Measurements from ENCODE around the gene NPAS3.

DNA sequence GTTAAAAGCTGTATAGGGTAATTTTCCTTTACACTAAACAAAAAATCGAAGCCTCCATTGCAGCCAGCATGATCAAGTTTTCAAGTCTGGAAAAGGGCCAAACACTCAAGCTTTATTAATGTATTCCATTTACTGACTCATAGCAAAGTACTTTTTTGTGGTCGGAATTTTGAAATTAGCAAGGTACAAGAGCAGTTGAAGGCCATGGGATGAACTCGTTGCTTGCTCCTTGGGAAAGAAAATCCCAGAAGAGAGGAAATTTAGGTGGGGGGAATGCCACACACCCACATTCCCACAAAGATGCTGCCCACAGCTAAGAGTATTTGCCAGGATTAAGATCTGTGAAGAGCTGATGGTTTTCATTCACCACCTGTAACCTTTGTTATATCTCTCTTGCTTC is 678.5 kb downstream of the NPAS3 start:
- TF ChIP-seq REST (tag by site-specific recombination; IDR thresholded peaks at IDR 0.05), result no peak
- TF ChIP-seq, protein P1, sequence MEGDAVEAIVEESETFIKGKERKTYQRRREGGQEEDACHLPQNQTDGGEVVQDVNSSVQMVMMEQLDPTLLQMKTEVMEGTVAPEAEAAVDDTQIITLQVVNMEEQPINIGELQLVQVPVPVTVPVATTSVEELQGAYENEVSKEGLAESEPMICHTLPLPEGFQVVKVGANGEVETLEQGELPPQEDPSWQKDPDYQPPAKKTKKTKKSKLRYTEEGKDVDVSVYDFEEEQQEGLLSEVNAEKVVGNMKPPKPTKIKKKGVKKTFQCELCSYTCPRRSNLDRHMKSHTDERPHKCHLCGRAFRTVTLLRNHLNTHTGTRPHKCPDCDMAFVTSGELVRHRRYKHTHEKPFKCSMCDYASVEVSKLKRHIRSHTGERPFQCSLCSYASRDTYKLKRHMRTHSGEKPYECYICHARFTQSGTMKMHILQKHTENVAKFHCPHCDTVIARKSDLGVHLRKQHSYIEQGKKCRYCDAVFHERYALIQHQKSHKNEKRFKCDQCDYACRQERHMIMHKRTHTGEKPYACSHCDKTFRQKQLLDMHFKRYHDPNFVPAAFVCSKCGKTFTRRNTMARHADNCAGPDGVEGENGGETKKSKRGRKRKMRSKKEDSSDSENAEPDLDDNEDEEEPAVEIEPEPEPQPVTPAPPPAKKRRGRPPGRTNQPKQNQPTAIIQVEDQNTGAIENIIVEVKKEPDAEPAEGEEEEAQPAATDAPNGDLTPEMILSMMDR (tag by site-specific recombination; IDR thresholded peaks at IDR 0.05), result no peak
- no peak for TF ChIP-seq HOXD13 (CRISPR knock-in tag; IDR thresholded peaks at IDR 0.05; ENCODE audit: borderline replicate concordance)
- TF ChIP-seq, protein P2, sequence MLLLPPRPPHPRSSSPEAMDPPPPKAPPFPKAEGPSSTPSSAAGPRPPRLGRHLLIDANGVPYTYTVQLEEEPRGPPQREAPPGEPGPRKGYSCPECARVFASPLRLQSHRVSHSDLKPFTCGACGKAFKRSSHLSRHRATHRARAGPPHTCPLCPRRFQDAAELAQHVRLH (tag by site-specific recombination; IDR thresholded peaks at IDR 0.05), result no peak
- no peak for TF ChIP-seq ZNF76 (tag by site-specific recombination; IDR thresholded peaks at IDR 0.05; ENCODE audit: borderline replicate concordance, low read depth)
- no peak for TF ChIP-seq PBX3 (CRISPR knock-in tag; IDR thresholded peaks at IDR 0.05)
